Thymus (tissue), 14 donors: ENCODE data around the gene CXCR3. TPM values are rescaled to one million over a fixed set of nuclear protein-coding genes. Genes with fewer than 3 reads are reported as not detected.
"Not testable (repeated sequence)": the region's sequence is repeated elsewhere in the genome, so short reads cannot be mapped to it uniquely, and the experiment has no call there.

Experiments used
- DNase-seq, 9 donors: peaks; one replicate each; pipeline ENCODE4 v3.0.0-alpha.2; 2013; ENCODE audit warnings: low spot score in 9 of 9, low read depth in 6 of 9, missing footprints in 1 of 9
- H3K27ac ChIP-seq, 2 donors: one replicate each; pipeline ENCODE4 v1.5.1; 2013; ENCODE audit warnings: control low read depth in 1 of 2, low read depth in 1 of 2, low read length in 1 of 2, mild to moderate bottlenecking in 1 of 2, moderate library complexity in 1 of 2
- H3K27me3 ChIP-seq, 2 donors: one replicate each; pipeline ENCODE4 v1.5.1; 2013; ENCODE audit warnings: low read length in 1 of 2; ENCODE audit not compliant: control insufficient read depth in 2 of 2, insufficient read depth in 1 of 2
- H3K36me3 ChIP-seq, 2 donors: one replicate each; pipeline ENCODE4 v1.5.1; 2013; ENCODE audit warnings: low read length in 1 of 2, mild to moderate bottlenecking in 1 of 2, moderate library complexity in 1 of 2; ENCODE audit not compliant: control insufficient read depth in 2 of 2, insufficient read depth in 2 of 2
- H3K4me1 ChIP-seq, 2 donors: one replicate each; pipeline ENCODE4 v1.5.1; 2013; ENCODE audit warnings: low read length in 2 of 2; ENCODE audit not compliant: control insufficient read depth in 2 of 2, insufficient read depth in 2 of 2
- H3K4me3 ChIP-seq, 2 donors: one replicate each; pipeline ENCODE4 v1.5.1; 2013; ENCODE audit warnings: low read length in 2 of 2, control low read depth in 1 of 2, mild to moderate bottlenecking in 1 of 2
- H3K9me3 ChIP-seq, 2 donors: one replicate each; pipeline ENCODE4 v1.5.1; 2013; ENCODE audit warnings: low read length in 1 of 2, mild to moderate bottlenecking in 1 of 2; ENCODE audit not compliant: control insufficient read depth in 2 of 2, insufficient read depth in 1 of 2
- WGBS: extraction: QIAGEN DNeasy Blood & Tissue Kit; methylation state at CpG from one replicate; pipeline ENCODE4 v1.1.7; 2013; 5-methylcytosine and 5-hydroxymethylcytosine counted together
- long read RNA-seq, 10 donors: transcript quantifications; one replicate each; lab custom pipeline, GENCODE V29; 2026
- polyA plus RNA-seq: library from polyadenylated mRNA; stranded (reverse); fragments of 200-250 nt; gene quantifications from one replicate; pipeline ENCODE4 v1.2.3, GENCODE V29; 2013
- total RNA-seq: library from RNA; stranded (reverse); fragments of 120-200 nt; gene quantifications from one replicate; pipeline ENCODE4 v1.2.4, GENCODE V29; 2013
- donor health status: healthy.

Gene CXCR3
- 1.6 TPM for total RNA-seq
- 4.0 TPM for polyA plus RNA-seq
- long read RNA-seq, donor 1, partial matches to known transcripts: 0 of 2 reads
- long read RNA-seq, donor 1, other reads (novel, unspliced or antisense): 0 of 2 reads
- long read RNA-seq, donor 2, partial matches to known transcripts: 8 of 10 reads
- long read RNA-seq, donor 2, other reads (novel, unspliced or antisense): 0 of 10 reads
- long read RNA-seq, donor 3, partial matches to known transcripts: 0 of 1 reads
- long read RNA-seq, donor 3, other reads (novel, unspliced or antisense): 0 of 1 reads
- long read RNA-seq, donor 4, partial matches to known transcripts: 0 of 2 reads
- long read RNA-seq, donor 4, other reads (novel, unspliced or antisense): 0 of 2 reads
- long read RNA-seq, donor 5, partial matches to known transcripts: 0 of 2 reads
- long read RNA-seq, donor 5, other reads (novel, unspliced or antisense): 0 of 2 reads
- long read RNA-seq, donor 6, partial matches to known transcripts: 0 of 3 reads
- long read RNA-seq, donor 6, other reads (novel, unspliced or antisense): 0 of 3 reads
- long read RNA-seq, donor 7, partial matches to known transcripts: 0 of 1 reads
- long read RNA-seq, donor 7, other reads (novel, unspliced or antisense): 0 of 1 reads
- long read RNA-seq, donor 8, partial matches to known transcripts: 0 of 1 reads
- long read RNA-seq, donor 8, other reads (novel, unspliced or antisense): 0 of 1 reads
- long read RNA-seq, donor 9: 0 reads
- long read RNA-seq, donor 10, partial matches to known transcripts: 0 of 1 reads
- long read RNA-seq, donor 10, other reads (novel, unspliced or antisense): 0 of 1 reads

- Histone ChIP-seq H3K4me1 (peaks cover 10 to 44% of the 10 kb centered on the region in 2 donors), H3K27ac (no peak within 1 kb of the TSS), H3K4me3 (no peak within 1 kb of the TSS), H3K36me3 (peaks cover 3 to 7% of the 10 kb centered on the region in 2 donors), H3K27me3 (no peaks in the 10 kb centered on the region), H3K9me3 (no peaks in the 10 kb centered on the region)
- peak in 2 of 9 donors; percentile 45 to 63 for DNase-seq
- 7% methylated on average over 4 of the region's 4 CpGs for WGBS
These were observed at the start of gene CXCR3 for GRCh38 chrX:71618303-71618721. CXCR3 (minus strand) TSS chrX:71618511; CDS start chrX:71618449, 62 bp downstream.

GRCh38 chrX:71667328-71668247, 49.3 kb upstream of the CXCR3 start, which contains the start of gene LOC101059915:
LOC101059915 (plus strand) TSS chrX:71667546.
- Histone ChIP-seq H3K27ac (no peak within 1 kb of the TSS), H3K4me3 (no peak within 1 kb of the TSS), H3K36me3 (no peaks in the 10 kb centered on the region), H3K27me3 (no peaks in the 10 kb centered on the region), H3K4me1 (peaks cover 14 to 32% of the 10 kb centered on the region in 2 donors), H3K9me3 (no peaks in the 10 kb centered on the region)
- 99% methylated on average over 50 of the region's 50 CpGs for WGBS
- DNase-seq: no peak

- Histone ChIP-seq H3K36me3 (no peaks in the 10 kb centered on the region), H3K27ac (no peak overlapping the region), H3K27me3 (no peaks in the 10 kb centered on the region), H3K4me1 (peaks cover 9 to 29% of the 10 kb centered on the region in 2 donors), H3K4me3 (no peak overlapping the region), H3K9me3 (no peaks in the 10 kb centered on the region)
- 98% methylated on average over 48 of the region's 48 CpGs for WGBS
- no peak for DNase-seq
These were observed 48.2 kb upstream of the CXCR3 start for GRCh38 chrX:71666240-71667223.

GRCh38 chrX:71665747-71666146, 47.4 kb upstream of the CXCR3 start:
- Histone ChIP-seq H3K9me3 (no peaks in the 10 kb centered on the region), H3K4me3 (no peak overlapping the region), H3K4me1 (peaks cover 4 to 21% of the 10 kb centered on the region in 2 donors), H3K27ac (no peak overlapping the region), H3K27me3 (no peaks in the 10 kb centered on the region), H3K36me3 (no peaks in the 10 kb centered on the region)
- 73% methylated on average over 10 of the region's 10 CpGs for WGBS
- DNase-seq: no peak

GRCh38 chrX:71664889-71665491, 46.7 kb upstream of the CXCR3 start:
- 96% methylated on average over 16 of the region's 16 CpGs for WGBS
- no peaks in the 10 kb centered on the region for H3K9me3 ChIP-seq
- no peak overlapping the region for H3K27ac ChIP-seq
- H3K36me3 ChIP-seq: no peaks in the 10 kb centered on the region
- DNase-seq: no peak
- peaks cover 0 to 14% of the 10 kb centered on the region in 2 donors for H3K4me1 ChIP-seq
- H3K27me3 ChIP-seq: no peaks in the 10 kb centered on the region
- H3K4me3 ChIP-seq: no peak overlapping the region

GRCh38 chrX:71664202-71664601, 45.9 kb upstream of the CXCR3 start:
- H3K27me3 ChIP-seq, DNase-seq, H3K36me3 ChIP-seq, H3K9me3 ChIP-seq, H3K4me3 ChIP-seq, H3K27ac ChIP-seq: not testable (repeated sequence)
- WGBS: 63% methylated on average over 8 of the region's 8 CpGs
- H3K4me1 ChIP-seq: peaks cover 0 to 14% of the 10 kb centered on the region in 2 donors

- not testable (repeated sequence) for H3K9me3 ChIP-seq, H3K27me3 ChIP-seq, H3K4me3 ChIP-seq, H3K36me3 ChIP-seq, H3K27ac ChIP-seq, DNase-seq
- WGBS: 60% methylated on average over 7 of the region's 8 CpGs
- H3K4me1 ChIP-seq: peaks cover 0 to 14% of the 10 kb centered on the region in 2 donors
These were observed 44.9 kb upstream of the CXCR3 start for GRCh38 chrX:71663238-71663637.
